ENCODE results near the gene SDHAF4. TPM values are rescaled to one million over a fixed set of nuclear protein-coding genes. Genes with fewer than 3 reads are reported as not detected.
"Not testable (repeated sequence)": the region's sequence is repeated elsewhere in the genome, so short reads cannot be mapped to it uniquely, and the experiment has no call there.

SDHAF4 gene
- total RNA-seq, 2 experiments from 2014 or later, result 17.9 to 18.9 TPM

DNA sequence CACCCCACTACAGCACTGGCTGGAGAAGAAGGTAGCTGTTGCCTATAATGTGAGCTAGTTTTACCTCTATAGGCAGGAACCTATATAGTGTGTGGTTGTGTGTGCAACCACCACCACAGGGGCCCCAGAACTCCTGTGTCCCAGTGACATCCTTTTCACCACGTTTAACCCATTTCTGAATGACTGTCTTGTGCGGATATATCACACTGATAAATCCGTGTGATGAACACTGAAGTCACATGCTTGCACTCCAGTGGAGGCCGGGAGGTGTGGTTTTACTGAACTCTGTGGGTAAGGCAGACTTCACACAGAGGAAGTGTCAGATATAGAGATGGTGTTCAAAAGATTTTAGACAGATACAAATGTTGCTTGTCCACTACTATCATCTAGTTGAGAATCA, 32.5 kb downstream of the SDHAF4 start:
- POLR2A ChIA-PET, result no interaction called here
- CTCF ChIA-PET, result no interaction called here
- intact Hi-C loops (cut with micrococcal nuclease), result no loop called here
- Mint-ChIP-seq H3K9me3 (peaks cover 3% of the 10 kb centered on the region), H3K27ac (no peak overlapping the region), H3K27me3 (no peaks in the 10 kb centered on the region), H3K4me1 (ENCODE audit: low read depth) (peaks cover 4% of the 10 kb centered on the region), H3K4me3 (no peak overlapping the region), H3K36me3 (ENCODE audit: low read depth) (peaks cover 4% of the 10 kb centered on the region)
- DNase-seq (peak; percentile 51), ATAC-seq (peak; percentile 90)
- TF ChIP-seq, protein P1, sequence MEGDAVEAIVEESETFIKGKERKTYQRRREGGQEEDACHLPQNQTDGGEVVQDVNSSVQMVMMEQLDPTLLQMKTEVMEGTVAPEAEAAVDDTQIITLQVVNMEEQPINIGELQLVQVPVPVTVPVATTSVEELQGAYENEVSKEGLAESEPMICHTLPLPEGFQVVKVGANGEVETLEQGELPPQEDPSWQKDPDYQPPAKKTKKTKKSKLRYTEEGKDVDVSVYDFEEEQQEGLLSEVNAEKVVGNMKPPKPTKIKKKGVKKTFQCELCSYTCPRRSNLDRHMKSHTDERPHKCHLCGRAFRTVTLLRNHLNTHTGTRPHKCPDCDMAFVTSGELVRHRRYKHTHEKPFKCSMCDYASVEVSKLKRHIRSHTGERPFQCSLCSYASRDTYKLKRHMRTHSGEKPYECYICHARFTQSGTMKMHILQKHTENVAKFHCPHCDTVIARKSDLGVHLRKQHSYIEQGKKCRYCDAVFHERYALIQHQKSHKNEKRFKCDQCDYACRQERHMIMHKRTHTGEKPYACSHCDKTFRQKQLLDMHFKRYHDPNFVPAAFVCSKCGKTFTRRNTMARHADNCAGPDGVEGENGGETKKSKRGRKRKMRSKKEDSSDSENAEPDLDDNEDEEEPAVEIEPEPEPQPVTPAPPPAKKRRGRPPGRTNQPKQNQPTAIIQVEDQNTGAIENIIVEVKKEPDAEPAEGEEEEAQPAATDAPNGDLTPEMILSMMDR (IDR thresholded peaks at IDR 0.05), result no peak

- no peak overlapping the region for H3K4me3 Mint-ChIP-seq
- H3K36me3 Mint-ChIP-seq (ENCODE audit: low read depth), result peaks cover 6% of the 10 kb centered on the region
- TF ChIP-seq, protein P1 (IDR thresholded peaks at IDR 0.05), result no peak
- POLR2A ChIA-PET, result no interaction called here
- no peaks in the 10 kb centered on the region for H3K27me3 Mint-ChIP-seq
- H3K9me3 Mint-ChIP-seq, result peaks cover 6% of the 10 kb centered on the region
- intact Hi-C loops (cut with micrococcal nuclease), result no loop called here
- ATAC-seq (no peak), DNase-seq (no peak)
- H3K27ac Mint-ChIP-seq, result no peak overlapping the region
- H3K4me1 Mint-ChIP-seq (ENCODE audit: low read depth), result peaks cover 4% of the 10 kb centered on the region
- CTCF ChIA-PET, result interaction anchor here (1.1 kb wide), 1 partner anchor 85 kb away, joined by 3 read pairs; no protein-coding TSS in a partner anchor
These were observed 34.3 kb downstream of the SDHAF4 start for GRCh38 chr6:70601014-70601413.

GRCh38 chr6:70604254-70604653, 37.5 kb downstream of the SDHAF4 start:
- Mint-ChIP-seq H3K4me1 (ENCODE audit: low read depth) (peaks cover 13% of the 10 kb centered on the region), H3K4me3 (no peak overlapping the region), H3K36me3 (ENCODE audit: low read depth) (peaks cover 7% of the 10 kb centered on the region), H3K9me3 (peaks cover 7% of the 10 kb centered on the region), H3K27me3 (no peaks in the 10 kb centered on the region), H3K27ac (no peak overlapping the region)
- ChIA-PET CTCF (interaction anchor here (1.2 kb wide), 1 partner anchor 15 kb away, joined by 3 read pairs; no protein-coding TSS in a partner anchor), POLR2A (no interaction called here)
- TF ChIP-seq, protein P1 (IDR thresholded peaks at IDR 0.05), result no peak
- ATAC-seq (no peak), DNase-seq (no peak)
- intact Hi-C loops (cut with micrococcal nuclease), result no loop called here

GRCh38 chr6:70607371-70607770, 40.6 kb downstream of the SDHAF4 start:
- DNase-seq; CTCF ChIA-PET; H3K9me3 Mint-ChIP-seq; intact Hi-C loops (cut with micrococcal nuclease); H3K36me3 Mint-ChIP-seq (ENCODE audit: low read depth); H3K27me3 Mint-ChIP-seq; POLR2A ChIA-PET; ATAC-seq; H3K4me3 Mint-ChIP-seq: not testable (repeated sequence)
- H3K4me1 Mint-ChIP-seq (ENCODE audit: low read depth), result peaks cover 11% of the 10 kb centered on the region
- H3K27ac Mint-ChIP-seq, result peak overlapping the region; percentile 55

DNA sequence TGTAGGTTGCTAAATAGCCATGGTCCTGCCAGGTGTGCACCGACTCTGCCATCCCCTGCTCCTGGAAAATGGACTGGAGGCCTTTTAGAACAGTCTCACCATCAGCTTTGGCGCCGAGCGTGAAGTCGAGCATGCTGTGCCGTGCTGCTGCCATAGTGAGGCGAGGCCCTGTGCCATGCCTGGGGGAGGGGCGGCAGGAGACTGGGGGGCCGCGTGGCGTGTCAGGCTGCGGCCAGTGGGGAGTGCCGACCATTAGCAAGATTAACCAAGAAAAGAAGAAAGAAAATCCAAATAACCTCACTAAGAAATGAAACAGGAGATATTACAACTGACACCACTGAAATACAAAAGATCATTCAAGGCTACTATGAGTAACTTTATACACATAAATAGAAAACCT, 42.5 kb downstream of the SDHAF4 start:
- ATAC-seq; H3K9me3 Mint-ChIP-seq; CTCF ChIA-PET; H3K27ac Mint-ChIP-seq; H3K27me3 Mint-ChIP-seq; intact Hi-C loops (cut with micrococcal nuclease); H3K4me3 Mint-ChIP-seq; H3K36me3 Mint-ChIP-seq (ENCODE audit: low read depth); POLR2A ChIA-PET; DNase-seq: not testable (repeated sequence)
- H3K4me1 Mint-ChIP-seq (ENCODE audit: low read depth), result peaks cover 11% of the 10 kb centered on the region

- ATAC-seq (no peak), DNase-seq (no peak)
- intact Hi-C loops (cut with micrococcal nuclease), result no loop called here
- Mint-ChIP-seq H3K9me3 (no peaks in the 10 kb centered on the region), H3K4me3 (no peak overlapping the region), H3K27ac (no peak overlapping the region), H3K4me1 (ENCODE audit: low read depth) (no peaks in the 10 kb centered on the region), H3K36me3 (ENCODE audit: low read depth) (no peaks in the 10 kb centered on the region), H3K27me3 (peaks cover 2% of the 10 kb centered on the region)
- ChIA-PET POLR2A (no interaction called here), CTCF (no interaction called here)
- TF ChIP-seq, protein P1 (IDR thresholded peaks at IDR 0.05), result no peak
These were observed 50.1 kb downstream of the SDHAF4 start for GRCh38 chr6:70616728-70617260.

All from activated CD8-positive, alpha-beta T cell treated with anti-CD3 and anti-CD28 coated beads for 36 hours (primary cell).